HCT116 (cell line): ENCODE measurements around the gene CFAP61.

ENCODE experiments used
- ATF3 ChIP-seq: IDR thresholded peaks from 2 replicates; pipeline ENCODE4 v1.6.1; 2012
- CTCF ChIP-seq, 3 experiments: fragments of 200-600 bp in 1 of 3; sonication (generic) in 1 of 3; IDR thresholded peaks in 2 of 3; conservative IDR thresholded peaks in 1 of 3; 2 replicates each; pipeline ENCODE4 v1.5.1; 2012 to 2017; ENCODE audit warnings: low read depth in 2 of 3, low read length in 2 of 3, antibody characterized with exemption in 1 of 3, borderline replicate concordance in 1 of 3, control low read depth in 1 of 3, mild to moderate bottlenecking in 1 of 3, mixed read lengths in 1 of 3, mixed run types in 1 of 3, moderate library complexity in 1 of 3; ENCODE audit not compliant: insufficient read depth in 1 of 3
- EGR1 ChIP-seq: IDR thresholded peaks from 2 replicates; pipeline ENCODE4 v1.6.1; 2012; ENCODE audit warnings: low read depth
- EZH2 ChIP-seq: fragments of 200-600 bp; sonication (generic); IDR thresholded peaks from 2 replicates; pipeline ENCODE4 v1.6.1; 2017; ENCODE audit warnings: antibody characterized with exemption, mixed run types
- EZH2phosphoT487 ChIP-seq: fragments of 200-600 bp; IDR thresholded peaks from 2 replicates; pipeline ENCODE4 v1.6.1; 2018; ENCODE audit warnings: antibody characterized with exemption, borderline replicate concordance
- MAX ChIP-seq: IDR thresholded peaks from 2 replicates; pipeline ENCODE4 v1.6.1; 2012
- POLR2A ChIP-seq: IDR thresholded peaks from 2 replicates; pipeline ENCODE4 v1.7.0; 2011; ENCODE audit warnings: borderline replicate concordance; ENCODE audit not compliant: insufficient read depth, insufficient read length; ENCODE audit errors: extremely low read depth
- SP1 ChIP-seq: IDR thresholded peaks from 2 replicates; pipeline ENCODE4 v1.6.1; 2012; ENCODE audit warnings: low read depth

DNA sequence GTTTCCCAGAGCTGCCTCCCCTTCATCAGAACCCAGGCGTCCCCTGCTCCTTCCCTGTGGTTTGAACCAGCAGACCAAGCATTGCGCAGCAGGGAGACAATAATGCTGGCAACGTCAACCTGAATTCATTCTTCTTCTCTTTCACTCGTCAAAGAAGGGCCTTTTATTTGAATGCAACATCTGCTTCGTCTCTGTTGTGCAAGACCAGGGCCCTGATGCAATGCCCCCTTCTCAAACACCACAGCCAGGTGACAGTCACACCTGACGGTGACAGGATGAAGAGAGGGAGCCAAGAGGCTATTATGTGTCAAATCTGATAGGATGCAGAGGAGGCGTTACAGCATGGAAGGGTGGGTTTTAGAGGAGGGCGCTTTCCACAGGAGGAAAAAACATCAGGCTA lies 323.5 kb downstream of the CFAP61 start:
- no peak for TF ChIP-seq POLR2A
- TF ChIP-seq EZH2, result no peak
- no peak for TF ChIP-seq SP1
- no peak for TF ChIP-seq CTCF (IDR thresholded peaks at IDR 0.05 in 2 of 3, conservative IDR thresholded peaks at IDR 0.05 in 1 of 3; ENCODE audit: borderline replicate concordance in 1 of 3, insufficient read depth in 1 of 3, low read depth in 2 of 3, low read length in 2 of 3)
- TF ChIP-seq EGR1, result no peak
- no peak for TF ChIP-seq MAX
- no peak for TF ChIP-seq EZH2phosphoT487
- TF ChIP-seq ATF3, result no peak
